Endothelial cell of umbilical vein (primary cell): Measurements from ENCODE around the gene ARHGDIB. TPM values are rescaled to one million over a fixed set of nuclear protein-coding genes. Genes with fewer than 3 reads are reported as not detected.

ENCODE experiments used
- BruUV-seq: library from RNA; stranded (reverse); fragments of 400-500 nt; replicated peaks from 2 replicates; lab custom pipeline; 2021; lab: Mats Ljungman, UMichigan
- CTCF ChIA-PET: fragments of 300-600, 350-600 bp; sonication (Branson Sonifier 250); formaldehyde crosslinking; loops from one replicate; lab custom pipeline; 2021; ENCODE audit warnings: antibody characterized with exemption, inconsistent platforms; lab: Charles Lee
- POLR2A ChIA-PET: fragments of 300-600, 350-600 bp; sonication (Branson Sonifier 250); formaldehyde crosslinking; loops from one replicate; lab custom pipeline; 2021; ENCODE audit warnings: antibody characterized with exemption, inconsistent platforms; lab: Charles Lee
- DNase-seq: peaks from one replicate; pipeline ENCODE4 v3.0.0-alpha.2; 2011; ENCODE audit warnings: low read depth, low spot score
- FAIRE-seq: peaks from 2 replicates; lab custom pipeline; 2011; peaks lifted over from hg19 to GRCh38; lab: Jason Lieb, UNC
- H2AFZ ChIP-seq: 2 replicates; pipeline ENCODE4 v1.6.0; 2012; ENCODE audit warnings: low read depth, low read length, control low read depth, inconsistent platforms
- H3K27ac ChIP-seq: 2 replicates; pipeline ENCODE4 v1.5.1; 2011; ENCODE audit warnings: low read depth, mild to moderate bottlenecking, control low read depth, low read length, moderate library complexity; ENCODE audit not compliant: insufficient read depth
- H3K27me3 ChIP-seq, 2 experiments: 2 replicates each; pipeline versions ENCODE4 v1.6.0 to v1.6.1; 2011; ENCODE audit warnings: low read length in 2 of 2, mixed read lengths in 1 of 2; ENCODE audit not compliant: control insufficient read depth in 2 of 2, insufficient read depth in 2 of 2
- H3K36me3 ChIP-seq, 2 experiments: 2 replicates in 1 of 2; 3 replicates in 1 of 2; pipeline ENCODE4 v1.5.1; 2011; ENCODE audit warnings: low read length in 2 of 2, mild to moderate bottlenecking in 1 of 2, moderate library complexity in 1 of 2; ENCODE audit not compliant: control insufficient read depth in 2 of 2, insufficient read depth in 2 of 2; ENCODE audit errors: extremely low read depth in 1 of 2
- H3K4me1 ChIP-seq: 3 replicates; pipeline ENCODE4 v1.5.1; 2011; ENCODE audit warnings: mild to moderate bottlenecking, low read length; ENCODE audit not compliant: control insufficient read depth, insufficient read depth; ENCODE audit errors: extremely low read depth
- H3K4me2 ChIP-seq: 2 replicates; pipeline ENCODE4 v1.6.1; 2011; ENCODE audit warnings: low read length, control low read depth, mixed read lengths; ENCODE audit not compliant: insufficient read depth
- H3K4me3 ChIP-seq, 3 experiments: fragments of 200-600 bp in 1 of 3; sonication (generic), shearing (Covaris generic) in 1 of 3; replicated peaks in 1 of 3; 2 replicates each; pipeline ENCODE4 v1.5.1; 2011 to 2016; ENCODE audit warnings: control low read depth in 3 of 3, low read length in 3 of 3, mild to moderate bottlenecking in 2 of 3, inconsistent platforms in 1 of 3, low read depth in 1 of 3, moderate library complexity in 1 of 3; ENCODE audit not compliant: insufficient read depth in 1 of 3
- H3K79me2 ChIP-seq: 2 replicates; pipeline ENCODE4 v1.6.0; 2012; ENCODE audit warnings: low read length, inconsistent platforms; ENCODE audit not compliant: control insufficient read depth, insufficient read depth
- H3K9ac ChIP-seq: replicated peaks from 2 replicates; pipeline ENCODE3; 2011; ENCODE audit warnings: low read length, control low read depth; ENCODE audit not compliant: insufficient read depth; ENCODE audit errors: extremely low read depth
- H3K9me1 ChIP-seq: replicated peaks from 3 replicates; pipeline ENCODE4 v1.6.0; 2011; ENCODE audit warnings: mild to moderate bottlenecking, low read length; ENCODE audit not compliant: control insufficient read depth, insufficient read depth; ENCODE audit errors: extremely low read depth
- H3K9me3 ChIP-seq: replicated peaks from 2 replicates; pipeline ENCODE4 v1.5.1; 2012; ENCODE audit warnings: low read length, inconsistent platforms; ENCODE audit not compliant: control insufficient read depth, insufficient read depth
- H4K20me1 ChIP-seq: replicated peaks from 2 replicates; pipeline ENCODE3; 2011; ENCODE audit warnings: mild to moderate bottlenecking, low read length; ENCODE audit not compliant: control insufficient read depth, insufficient read depth; ENCODE audit errors: extremely low read depth
- CTCF ChIP-seq, 2 donors: IDR thresholded peaks; 1 replicate in 1 of 2; 2 replicates in 1 of 2; pipeline ENCODE4 v1.5.1; 2011; ENCODE audit warnings: low read length in 2 of 2, mild to moderate bottlenecking in 2 of 2, moderate library complexity in 2 of 2, control low read depth in 1 of 2, inconsistent platforms in 1 of 2, low read depth in 1 of 2; ENCODE audit not compliant: insufficient read depth in 1 of 2; ENCODE audit errors: extremely low read depth in 1 of 2
- EZH2 ChIP-seq: IDR thresholded peaks from 2 replicates; pipeline ENCODE4 v1.6.1; 2012; ENCODE audit warnings: borderline replicate concordance, low read depth, mild to moderate bottlenecking, moderate library complexity, low read length, inconsistent platforms; ENCODE audit not compliant: severe bottlenecking
- FOS ChIP-seq: IDR thresholded peaks from 2 replicates; pipeline ENCODE4 v1.6.1; 2011; ENCODE audit warnings: mild to moderate bottlenecking, low read length, moderate library complexity, borderline replicate concordance; ENCODE audit not compliant: insufficient read depth
- GATA2 ChIP-seq: IDR thresholded peaks from 2 replicates; pipeline ENCODE4 v1.7.0; 2011; ENCODE audit warnings: low read depth, mild to moderate bottlenecking, moderate library complexity, mixed read lengths, low read length; ENCODE audit not compliant: insufficient read length, insufficient read depth
- JUN ChIP-seq: IDR thresholded peaks from 2 replicates; pipeline ENCODE4 v1.6.1; 2011; ENCODE audit warnings: borderline replicate concordance, low read depth; ENCODE audit not compliant: insufficient read length, insufficient read depth
- MAX ChIP-seq: IDR thresholded peaks from 2 replicates; pipeline ENCODE4 v1.6.1; 2011; ENCODE audit not compliant: insufficient read depth, insufficient read length
- MYC ChIP-seq: IDR thresholded peaks from one replicate; pipeline ENCODE4 v1.6.1; 2011; ENCODE audit warnings: mild to moderate bottlenecking, low read depth, low read length
- POLR2A ChIP-seq: IDR thresholded peaks from 2 replicates; pipeline ENCODE4 v1.6.1; 2012; ENCODE audit warnings: low read depth, mild to moderate bottlenecking, control low read depth, low read length
- POLR2AphosphoS5 ChIP-seq: IDR thresholded peaks from 2 replicates; pipeline ENCODE4 v1.6.1; 2012; ENCODE audit warnings: low read depth, mild to moderate bottlenecking, control low read depth, low read length, moderate library complexity; ENCODE audit not compliant: insufficient read depth
- dilution Hi-C: fragments of 300-500 bp; cut with MboI; formaldehyde crosslinking; loops from one replicate; pipeline ENCODE4 v1.15.0; 2019; ENCODE audit warnings: low sequenced_read_pairs; ENCODE audit not compliant: extremely low pct_ligation_motif_present
- intact Hi-C: fragments of 100-400 bp; cut with micrococcal nuclease; formaldehyde crosslinking; loops from one replicate; pipeline ENCODE4 v1.10.0; 2022
- polyA plus RNA-seq, 4 experiments: library from polyadenylated mRNA; depleted of rRNA in 3 of 4; stranded (reverse) in 3 of 4; unstranded in 1 of 4; fragments of >200 nt; gene quantifications; 2 replicates each; pipeline versions ENCODE4 v1.2.1 to v1.2.3, GENCODE V29; 2011 to 2012; ENCODE audit warnings: missing spikeins in 1 of 4
- total RNA-seq: library from RNA; stranded (reverse); gene quantifications from 2 replicates; pipeline ENCODE4 v1.2.3, GENCODE V29; 2021

Gene ARHGDIB
- total and polyA plus RNA-seq, 2 donors (not counting 3 experiments of a cell fraction or from before 2014, with no cell fraction given): 483 to 1,200 TPM

GRCh38 chr12:14931791-14932560 is 29.4 kb downstream of the ARHGDIB start:
- CTCF ChIA-PET: interaction anchor here (0.8 to 1.1 kb wide), 3 partner anchors 16 to 85 kb away, joined by 3 to 5 read pairs (median 3); no protein-coding TSS in a partner anchor
- no peak overlapping the region for H3K4me3 ChIP-seq

GRCh38 chr12:14931359-14931758 is 30.0 kb downstream of the ARHGDIB start:
- Histone ChIP-seq H3K9me3 (no peaks in the 10 kb centered on the region), H3K4me3 (no peak overlapping the region), H3K79me2 (no peaks in the 10 kb centered on the region), H3K27ac (no peak overlapping the region), H3K27me3 (no peaks in the 10 kb centered on the region), H3K36me3 (no peaks in the 10 kb centered on the region), H3K9ac (no peak overlapping the region), H3K4me1 (peaks cover 6% of the 10 kb centered on the region), H3K4me2 (no peak overlapping the region), H2AFZ (no peak overlapping the region), H3K9me1 (no peaks in the 10 kb centered on the region), H4K20me1 (no peaks in the 10 kb centered on the region)
- intact Hi-C loops: no loop called here
- ChIA-PET POLR2A (no interaction called here), CTCF (interaction anchor here (0.8 to 1.1 kb wide), 3 partner anchors 15 to 84 kb away, joined by 3 to 5 read pairs (median 3); no protein-coding TSS in a partner anchor)
- no TSS peak for BruUV-seq
- FAIRE-seq: no peak
- no peak for DNase-seq
- dilution Hi-C loops: no loop called here
- TF ChIP-seq MYC (no peak), FOS (no peak), POLR2A (no peak), POLR2AphosphoS5 (no peak), EZH2 (no peak), GATA2 (no peak), MAX (no peak), CTCF (IDR thresholded peaks at IDR 0.05; ENCODE audit: extremely low read depth in 1 of 2, insufficient read depth in 1 of 2, low read depth in 1 of 2, low read length in 2 of 2) (no peak), JUN (no peak)

More at GRCh38 chr12:14931791-14932560, 29.4 kb downstream of the ARHGDIB start:
- Histone ChIP-seq H4K20me1 (no peaks in the 10 kb centered on the region), H3K27ac (no peak overlapping the region), H3K79me2 (no peaks in the 10 kb centered on the region), H3K9me3 (no peaks in the 10 kb centered on the region), H3K9ac (no peak overlapping the region), H3K4me1 (peaks cover 6% of the 10 kb centered on the region), H3K27me3 (no peaks in the 10 kb centered on the region), H3K9me1 (no peaks in the 10 kb centered on the region), H3K4me2 (no peak overlapping the region), H2AFZ (no peak overlapping the region), H3K36me3 (no peaks in the 10 kb centered on the region)
- intact Hi-C loops (no loop called here), dilution Hi-C loops (no loop called here)
- DNase-seq (no peak), FAIRE-seq (no peak)
- BruUV-seq: no TSS peak
- TF ChIP-seq MYC (no peak), JUN (no peak), POLR2AphosphoS5 (no peak), FOS (no peak), EZH2 (no peak), POLR2A (no peak)
- POLR2A ChIA-PET: no interaction called here
